Stromal cell of bone marrow (primary cell): ENCODE measurements around the gene LRP8.

Experiments used
- DNase-seq: peaks from one replicate; pipeline ENCODE4 v3.0.0-alpha.2; 2012; ENCODE audit warnings: low read depth

LRP8 gene

DNA sequence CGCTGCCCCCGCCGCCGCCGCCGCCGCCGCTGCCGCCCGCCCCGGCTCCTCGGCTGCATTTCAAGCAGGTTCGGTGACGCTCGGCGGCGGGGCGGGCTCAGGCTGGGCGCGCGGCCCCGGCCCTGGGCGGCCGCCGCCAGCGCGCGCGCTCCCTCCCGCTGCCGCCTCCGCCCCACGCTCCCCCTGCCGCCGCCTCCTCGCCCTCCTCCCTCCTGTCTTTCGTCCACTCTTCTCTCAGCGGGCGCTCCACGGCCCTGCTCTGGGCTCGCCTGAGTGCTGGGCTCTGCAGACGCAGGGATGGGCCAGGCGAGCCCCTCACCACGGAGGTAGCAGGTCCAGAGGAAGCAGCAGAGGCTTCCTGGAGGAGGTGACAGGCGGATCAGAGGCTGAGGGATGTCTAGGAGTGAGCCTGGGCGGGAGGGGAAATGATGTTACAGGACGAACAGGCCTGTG is at the start of gene LRP8:
Gene LRP8, minus strand, starts transcription at position 62 of the 453 bp plus-strand sequence. CDS start 158 bp downstream, outside the sequence.
- peak; percentile 37 for DNase-seq

DNA sequence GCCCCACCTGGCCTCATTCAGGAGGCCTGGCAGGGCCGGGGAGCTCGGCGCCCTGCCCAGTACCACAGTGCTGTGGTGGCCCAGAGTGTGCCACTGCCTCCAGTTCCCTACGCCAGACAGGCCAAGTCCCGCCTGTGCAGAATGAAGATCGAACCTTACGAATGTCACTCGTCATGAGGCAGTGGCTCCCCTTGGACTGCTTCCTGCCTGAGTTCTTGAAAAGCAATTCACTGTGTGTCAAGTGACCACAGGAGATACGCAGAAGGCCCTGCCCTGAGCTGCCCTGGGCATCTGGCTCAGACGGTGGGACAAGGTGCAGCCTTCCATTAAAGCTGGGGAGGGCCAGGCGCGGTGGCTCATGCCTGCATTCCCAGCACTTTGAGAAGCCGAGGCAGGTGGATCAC is 49.6 kb upstream of the LRP8 start:
- DNase-seq: no peak

DNA sequence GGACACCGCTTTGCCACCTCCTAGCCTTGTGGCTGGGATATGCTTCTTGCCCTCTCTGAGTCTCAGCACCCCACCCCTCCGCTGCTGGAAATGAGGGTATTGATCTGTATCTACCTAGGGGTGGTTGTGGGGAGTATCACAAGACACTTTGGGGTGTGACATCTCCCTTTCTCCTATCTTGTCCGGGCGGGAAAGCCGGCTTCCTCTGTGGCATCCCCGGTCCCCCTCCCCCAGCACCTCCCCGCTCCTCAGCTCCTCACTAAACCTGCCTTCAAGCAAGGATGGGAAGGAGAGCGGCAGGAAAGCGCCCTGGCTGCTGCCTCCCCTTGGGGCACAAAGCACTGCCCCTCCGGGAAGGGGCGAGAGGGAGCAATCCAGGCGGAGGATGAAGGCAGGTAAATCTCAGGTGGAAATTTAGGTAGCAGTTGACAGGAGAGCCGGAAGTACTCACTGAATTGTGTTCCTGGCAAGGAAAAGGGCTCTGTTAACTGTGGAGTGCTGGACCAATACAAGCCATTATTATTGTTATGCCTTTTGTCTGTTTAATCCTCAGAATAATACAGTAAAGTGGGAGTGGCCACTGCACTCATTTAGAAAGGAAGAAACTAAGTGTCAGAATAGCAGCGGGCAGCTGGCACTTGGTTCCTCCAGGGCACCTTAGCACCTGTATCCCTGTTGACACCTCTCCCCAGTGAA is 49.0 kb upstream of the LRP8 start:
- no peak for DNase-seq

DNA sequence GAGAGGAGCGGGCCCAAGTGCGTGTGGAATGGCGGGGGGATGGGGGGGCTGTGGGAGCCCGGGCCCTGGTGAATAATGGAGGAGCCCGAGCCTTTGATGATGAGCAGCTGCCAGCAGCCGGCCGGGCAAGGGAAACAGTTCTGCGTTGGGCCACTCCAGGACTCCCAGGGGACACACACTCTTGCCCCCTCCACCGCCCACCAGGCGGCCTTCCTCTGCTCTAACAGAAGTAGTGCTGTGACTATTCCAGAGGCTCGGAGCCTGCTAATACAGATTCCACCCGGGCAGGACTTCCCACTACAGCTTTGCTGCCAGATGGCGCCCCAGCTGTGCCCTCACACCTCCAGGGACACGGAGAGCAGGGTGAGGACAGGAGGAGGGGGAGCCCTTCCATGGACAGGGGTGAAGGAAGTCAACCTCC is 48.2 kb upstream of the LRP8 start:
- DNase-seq: no peak

DNA sequence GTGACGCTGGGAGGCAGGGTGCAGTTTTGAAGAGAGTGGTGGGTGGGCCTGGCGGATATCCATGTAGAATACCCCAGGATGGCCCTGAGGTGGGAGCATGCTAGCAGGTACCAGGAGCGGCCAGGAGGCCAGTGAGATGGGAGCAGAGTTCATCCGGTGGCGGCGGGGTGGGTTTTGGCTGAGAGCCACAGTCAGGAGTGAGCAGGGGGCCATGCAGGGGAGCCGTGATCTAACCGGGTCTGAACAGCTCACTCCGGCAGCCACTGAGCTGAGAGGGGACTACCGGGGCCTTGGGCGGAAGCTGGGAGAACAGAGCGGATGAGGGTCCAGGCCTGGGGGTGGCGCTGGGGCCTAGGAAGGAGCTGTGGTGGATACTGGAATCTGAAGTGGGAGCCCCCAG is 47.6 kb upstream of the LRP8 start:
- no peak for DNase-seq

DNA sequence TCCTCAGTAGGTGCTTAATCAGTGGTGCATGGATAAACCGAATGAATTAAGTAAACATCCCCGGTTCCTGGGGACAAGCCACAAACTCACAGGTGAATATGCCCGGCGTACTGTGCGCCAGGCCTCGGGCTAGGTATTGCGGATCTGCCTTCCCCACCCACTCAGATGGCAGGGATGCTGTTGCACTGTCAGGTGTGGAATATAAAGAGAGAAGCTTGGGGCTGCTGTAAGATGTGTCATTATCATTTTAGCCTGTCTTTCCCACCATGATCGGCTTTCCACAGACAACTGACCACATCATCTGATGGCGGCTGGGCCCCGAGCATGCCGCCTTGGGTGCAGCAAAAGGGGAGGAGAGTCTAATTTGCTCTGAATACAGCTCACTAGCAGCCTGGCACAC is 45.4 kb upstream of the LRP8 start:
- no peak for DNase-seq

DNA sequence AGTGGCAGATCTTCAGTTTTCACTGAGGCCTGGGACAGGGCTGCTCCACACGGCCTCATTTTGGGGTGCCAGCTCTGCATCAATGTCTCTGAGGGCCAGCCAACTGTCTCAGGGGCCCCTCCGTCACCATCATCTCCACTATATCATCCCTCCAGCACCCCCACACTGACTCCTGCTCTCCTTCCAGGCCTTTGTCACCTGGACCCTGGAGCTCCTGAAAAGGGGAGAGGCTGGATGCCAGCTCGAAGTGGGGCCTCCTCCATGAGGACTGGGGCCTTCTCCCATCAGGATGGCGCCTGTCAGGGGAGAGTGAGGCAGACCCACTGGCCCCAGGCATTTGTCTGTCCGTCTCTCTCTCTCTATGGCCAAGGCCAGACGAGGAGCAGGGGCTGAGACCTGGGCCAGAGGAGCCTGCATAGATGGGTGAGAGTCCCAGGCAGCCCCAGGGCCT is 44.7 kb upstream of the LRP8 start:
- no peak for DNase-seq

DNA sequence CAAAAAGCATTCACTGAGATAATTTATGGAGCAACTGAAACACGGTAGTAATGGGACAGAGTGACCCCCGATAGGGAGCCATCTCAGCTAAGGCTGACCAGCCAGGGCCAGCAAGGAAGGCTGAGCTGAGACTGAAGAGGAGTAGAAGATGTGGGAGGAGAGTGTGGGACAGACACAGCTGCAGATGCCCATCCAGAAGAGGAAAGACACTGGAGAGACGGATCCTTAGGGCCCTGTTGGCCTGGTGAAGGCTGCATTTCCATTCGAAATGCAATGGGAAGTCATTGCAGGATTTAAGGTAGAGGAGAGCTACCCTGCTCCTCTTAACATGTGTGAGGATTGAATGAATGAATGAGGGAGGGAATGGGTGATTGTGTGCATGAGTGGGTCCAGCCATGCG is 44.0 kb upstream of the LRP8 start:
- no peak for DNase-seq

DNA sequence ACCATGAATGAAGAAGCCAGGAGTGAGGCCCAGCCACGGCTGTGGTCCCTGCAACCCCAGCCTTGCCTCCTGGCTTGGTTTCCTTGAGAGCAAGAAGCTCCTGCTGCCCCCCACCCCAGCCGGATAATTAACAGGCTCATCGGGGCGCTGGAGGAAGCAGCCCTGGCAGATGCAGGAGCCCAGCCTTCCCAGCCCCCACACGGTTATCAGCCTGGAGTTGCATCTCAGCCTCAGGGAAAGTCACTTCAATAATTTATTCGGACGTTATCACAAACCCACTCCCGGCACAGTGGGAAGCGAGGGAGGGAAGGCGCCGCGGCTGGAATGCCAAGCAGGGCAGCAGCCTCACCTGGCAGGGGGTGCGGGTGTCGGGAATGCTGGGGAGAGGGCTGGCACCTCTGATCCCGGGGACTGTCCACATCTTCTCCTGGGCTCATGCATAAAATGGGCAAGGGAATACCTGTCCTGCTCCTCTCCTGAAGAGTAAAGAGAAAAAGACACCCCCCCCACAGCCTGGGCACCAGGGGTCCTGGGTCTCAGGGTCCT is 43.3 kb upstream of the LRP8 start:
- no peak for DNase-seq

DNA sequence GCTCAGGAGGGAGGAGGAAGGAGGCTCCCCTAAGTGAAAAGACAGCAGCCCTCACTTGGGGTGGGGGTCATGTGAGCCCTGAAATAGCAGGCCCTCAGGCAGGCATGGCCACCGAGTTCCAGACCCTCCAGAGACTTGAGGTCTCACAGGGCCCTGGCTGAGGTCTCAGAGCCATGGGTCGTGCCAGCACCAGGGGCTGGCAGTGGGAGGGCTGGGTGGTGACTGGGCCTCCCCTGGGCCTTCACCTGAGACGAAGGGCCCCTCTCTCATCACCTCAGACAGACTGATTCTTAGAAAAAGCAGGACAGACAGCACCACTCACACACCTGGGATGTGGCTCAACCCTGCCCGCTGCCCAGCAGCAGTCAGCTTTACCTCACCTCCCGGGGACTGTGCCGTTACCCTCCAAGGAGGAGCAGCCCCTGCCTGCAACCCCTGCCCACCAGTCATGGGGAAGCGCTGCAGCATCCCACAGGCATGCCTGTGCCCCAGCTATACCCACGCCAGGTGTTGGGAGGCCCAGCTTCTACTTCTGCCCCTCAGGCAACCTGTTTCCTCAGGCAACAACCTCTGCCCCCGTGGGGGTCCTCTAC is 42.6 kb upstream of the LRP8 start:
- no peak for DNase-seq

DNA sequence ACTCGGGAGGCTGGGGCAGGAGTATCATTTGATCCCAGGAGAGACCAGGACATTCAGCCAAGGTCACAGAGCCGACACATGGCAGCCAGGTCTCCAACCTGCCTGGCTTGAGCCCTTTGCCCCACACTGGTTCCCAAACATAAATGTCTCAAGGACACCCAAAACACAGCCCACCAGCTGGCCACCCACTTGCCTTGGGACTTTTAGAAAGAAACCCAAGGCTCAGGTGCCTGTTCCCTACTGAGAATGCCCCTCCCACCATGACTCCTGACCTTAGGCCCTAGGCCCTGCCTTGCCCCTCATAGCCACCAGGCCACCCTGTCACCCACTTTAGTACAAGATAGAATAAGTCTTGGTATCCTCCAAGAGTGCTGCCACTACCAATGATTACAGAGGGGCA is 41.9 kb upstream of the LRP8 start:
- no peak for DNase-seq

DNA sequence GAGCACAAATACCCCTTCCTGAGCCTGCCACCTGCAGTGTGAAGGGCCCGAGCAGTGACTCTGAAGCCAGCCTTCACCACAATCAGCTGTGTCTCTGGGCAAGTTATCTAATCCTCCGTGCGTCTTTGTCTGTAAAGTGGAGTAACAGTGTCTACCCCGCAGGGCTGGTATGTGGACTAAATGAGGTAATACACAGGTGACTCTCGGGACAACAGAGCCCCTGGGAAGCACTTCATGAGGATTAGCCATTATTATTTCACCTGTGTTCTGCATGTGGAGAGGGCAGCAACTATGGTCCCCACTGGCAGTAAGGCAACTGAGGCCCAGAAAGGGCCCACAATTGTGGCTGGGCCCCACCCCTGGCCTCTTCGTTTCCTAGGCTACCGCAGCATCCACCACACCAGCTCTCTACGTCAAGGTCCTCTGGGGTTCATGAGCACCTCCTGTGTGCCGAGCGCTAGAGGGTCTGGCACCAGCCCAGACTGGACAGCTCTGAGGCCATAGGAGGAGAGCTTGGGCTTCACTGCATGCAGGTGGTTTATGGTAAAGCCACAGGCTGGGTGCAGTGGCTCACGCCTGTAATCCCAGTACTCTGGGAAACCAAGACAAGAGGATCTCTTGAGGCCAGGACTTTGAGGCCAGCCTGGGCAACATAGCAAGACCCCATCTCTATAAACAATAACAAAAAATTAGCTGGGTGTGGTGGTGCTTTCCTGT is 41.3 kb upstream of the LRP8 start:
- no peak for DNase-seq

DNA sequence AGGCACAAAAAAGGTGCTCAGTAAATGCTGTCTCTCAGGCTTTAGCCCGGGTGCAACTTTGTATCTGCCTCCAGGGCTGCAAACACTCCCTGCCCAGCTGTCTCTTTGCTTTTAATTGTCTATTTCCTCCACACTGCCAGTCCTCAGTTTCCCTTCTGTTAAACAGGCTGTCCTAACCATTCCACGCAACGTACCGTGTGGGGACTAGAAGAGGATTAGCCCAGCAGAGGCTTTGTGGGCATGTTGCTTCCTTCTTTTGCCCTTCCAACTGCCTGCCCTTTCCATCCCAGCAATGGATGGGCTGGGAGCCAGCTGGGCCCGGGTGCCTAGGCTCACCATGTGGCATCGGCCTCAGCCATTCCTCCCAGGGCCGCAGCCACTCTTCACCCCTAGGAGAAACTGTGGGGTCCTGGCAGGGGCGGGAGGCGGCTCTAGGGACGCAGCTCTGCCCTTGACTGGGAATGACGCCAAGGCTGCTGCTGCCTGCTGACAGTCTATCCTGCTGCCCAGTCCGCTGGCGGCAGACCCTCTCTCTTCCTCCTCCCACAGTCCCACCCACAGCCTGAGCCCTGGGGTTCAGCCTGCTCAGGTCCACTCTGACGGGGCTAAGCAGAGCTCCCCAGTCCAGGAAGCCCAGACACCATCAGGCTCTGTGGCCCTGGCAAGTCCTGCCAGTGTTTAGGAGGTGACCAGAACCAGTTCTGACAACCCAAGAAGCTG is 40.6 kb upstream of the LRP8 start:
- DNase-seq: no peak

DNA sequence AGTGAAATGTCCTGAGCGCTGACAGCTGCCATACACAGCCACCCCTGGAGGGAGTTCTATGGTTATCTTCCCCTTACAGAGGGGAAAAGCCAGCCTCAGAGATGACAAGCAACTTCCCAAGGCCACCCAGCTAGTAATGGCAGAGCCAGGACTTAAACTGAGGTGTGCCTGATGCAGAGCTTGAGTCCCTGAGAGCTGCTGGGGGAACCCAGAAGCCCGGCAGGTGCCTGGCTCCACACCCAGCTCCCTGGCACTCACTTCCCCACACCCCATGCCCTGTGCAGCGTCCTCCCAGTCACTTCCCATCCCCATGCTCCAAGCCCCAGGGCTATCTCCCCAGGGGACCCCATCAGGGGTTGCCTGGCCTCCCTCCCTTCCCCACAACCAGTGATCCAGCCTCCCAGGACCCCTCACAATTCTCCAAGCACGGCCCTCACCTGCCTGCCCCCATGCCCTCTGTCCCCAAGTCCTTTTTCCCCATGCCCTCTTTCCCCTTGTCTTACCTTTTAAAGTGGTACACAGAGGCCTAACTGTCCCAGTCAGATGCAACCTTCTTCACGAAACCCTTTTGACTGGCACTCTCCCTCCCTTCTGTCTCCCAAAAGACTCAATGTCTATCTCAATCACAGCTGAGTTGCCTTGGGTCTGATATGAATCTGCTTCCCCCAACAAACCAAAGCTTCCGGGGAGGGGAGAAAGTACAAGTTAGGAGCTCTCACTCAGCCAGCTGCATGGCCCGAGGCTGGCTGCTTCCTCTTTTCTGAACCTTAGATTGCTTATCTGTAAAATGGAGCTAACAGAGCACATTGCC is 39.8 kb upstream of the LRP8 start:
- DNase-seq: no peak

DNA sequence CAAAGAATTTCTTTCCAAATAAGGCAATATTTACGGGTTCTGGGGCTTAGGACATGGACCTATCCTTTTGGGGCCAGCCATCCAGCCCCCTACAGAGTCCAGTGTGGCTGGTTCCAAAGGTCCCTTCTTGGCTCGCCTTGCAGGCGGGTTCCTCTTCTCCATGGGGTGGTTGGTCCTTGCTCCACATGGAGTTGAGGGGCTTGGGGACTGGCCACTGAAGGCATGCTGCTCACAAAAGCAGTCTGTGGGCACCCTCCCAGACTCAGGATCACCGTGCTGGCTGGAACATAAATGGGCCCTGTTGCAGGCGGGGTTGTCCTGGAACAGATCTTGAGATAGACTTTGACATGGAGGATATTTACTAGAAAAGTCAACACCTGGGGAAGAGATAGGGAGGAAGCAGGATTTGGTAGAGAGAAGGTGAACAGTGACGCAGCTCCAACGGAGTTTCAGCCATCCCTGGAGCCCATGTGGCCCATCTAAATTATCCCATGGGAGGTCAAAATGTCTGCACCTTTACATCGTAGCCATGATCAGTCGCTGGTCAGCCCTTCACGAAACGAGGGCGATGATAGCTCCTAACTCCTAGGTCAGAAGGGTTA is 39.1 kb upstream of the LRP8 start:
- DNase-seq: no peak

DNA sequence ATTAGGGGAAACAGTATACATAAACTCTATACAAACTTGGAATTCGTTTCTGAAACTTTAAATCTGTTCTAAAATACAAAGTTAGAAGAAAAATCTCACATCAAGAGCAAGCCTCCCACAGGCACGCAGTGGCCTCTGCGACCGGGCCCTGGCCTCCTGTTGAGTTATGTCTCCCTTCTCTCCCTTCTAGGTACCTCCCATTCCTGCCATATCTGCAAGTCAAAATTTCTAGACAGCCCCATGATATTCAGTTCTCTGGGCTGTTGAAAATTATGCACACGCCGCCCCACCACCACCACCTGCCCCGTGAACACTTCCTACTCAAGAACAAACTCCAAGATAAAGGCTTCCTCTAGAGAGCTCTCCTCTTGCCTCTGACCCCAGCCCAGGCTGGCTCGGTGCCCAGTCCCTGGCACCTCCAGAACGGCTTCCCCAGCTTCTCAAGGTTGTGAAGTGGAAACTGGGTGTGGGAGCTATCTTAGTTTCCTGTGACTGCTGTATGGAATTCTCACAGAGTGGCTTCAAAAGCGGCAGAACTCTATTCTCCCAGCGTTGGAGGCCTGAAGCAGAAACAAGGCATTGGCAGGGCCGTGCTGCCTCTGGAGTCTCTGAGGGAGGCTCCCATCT is 37.7 kb upstream of the LRP8 start:
- no peak for DNase-seq

DNA sequence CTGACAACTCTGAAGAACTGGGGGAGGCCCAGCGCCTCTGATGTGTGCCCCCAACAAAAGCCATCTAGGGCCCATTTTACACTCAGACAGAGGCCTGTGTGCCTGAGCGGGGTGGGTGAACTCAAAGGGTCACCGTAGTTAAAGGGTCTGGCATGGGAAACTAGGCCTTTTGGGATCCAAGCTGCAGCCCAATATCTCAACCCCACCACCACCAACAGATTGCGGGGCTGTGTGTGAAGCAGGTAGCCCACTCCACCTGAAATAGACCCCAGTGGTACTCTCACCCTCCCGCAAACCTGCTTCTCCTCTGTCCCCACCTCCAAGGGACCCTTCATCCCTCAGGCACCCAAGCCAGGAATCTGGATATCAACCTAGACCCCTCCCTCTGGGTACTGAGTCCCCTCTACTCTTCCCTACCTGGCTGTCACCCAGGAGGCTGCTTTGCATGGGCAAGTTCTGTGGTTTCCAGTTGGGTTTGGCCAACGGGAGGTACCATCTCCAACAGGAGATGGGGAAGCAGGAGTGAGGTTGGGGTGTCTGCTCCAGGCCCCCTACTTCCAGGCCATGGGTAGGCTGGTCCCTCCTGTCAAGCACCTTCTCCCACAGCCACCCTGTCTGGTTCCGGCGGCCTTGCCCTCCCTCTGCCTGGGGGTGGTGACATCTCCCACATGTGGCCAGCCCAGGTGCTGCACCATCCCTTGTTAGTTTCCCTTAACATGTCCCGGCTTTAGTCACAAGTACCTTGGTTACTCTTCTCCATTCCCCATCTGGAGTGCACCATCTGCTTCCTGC is 35.2 kb upstream of the LRP8 start:
- DNase-seq: no peak

DNA sequence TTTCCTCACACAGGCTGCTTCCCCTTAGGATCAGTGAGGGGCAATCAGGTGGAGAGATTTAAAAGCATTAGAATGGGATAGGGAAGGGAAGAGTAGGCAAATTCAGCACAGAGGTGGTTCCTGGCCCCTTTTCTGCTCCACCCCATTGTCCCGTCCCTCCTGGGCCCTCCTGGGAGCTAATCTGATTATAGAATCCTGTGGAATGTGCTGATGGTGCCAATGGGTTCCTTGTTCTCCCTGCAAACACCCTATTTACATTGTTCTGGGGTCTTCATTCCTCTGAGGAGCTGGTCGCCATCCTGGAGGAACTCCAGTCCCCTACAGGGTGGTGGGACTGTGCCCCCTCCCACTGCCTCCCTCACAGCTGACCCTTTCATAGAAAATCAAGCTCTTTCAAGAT is 34.4 kb upstream of the LRP8 start:
- no peak for DNase-seq

DNA sequence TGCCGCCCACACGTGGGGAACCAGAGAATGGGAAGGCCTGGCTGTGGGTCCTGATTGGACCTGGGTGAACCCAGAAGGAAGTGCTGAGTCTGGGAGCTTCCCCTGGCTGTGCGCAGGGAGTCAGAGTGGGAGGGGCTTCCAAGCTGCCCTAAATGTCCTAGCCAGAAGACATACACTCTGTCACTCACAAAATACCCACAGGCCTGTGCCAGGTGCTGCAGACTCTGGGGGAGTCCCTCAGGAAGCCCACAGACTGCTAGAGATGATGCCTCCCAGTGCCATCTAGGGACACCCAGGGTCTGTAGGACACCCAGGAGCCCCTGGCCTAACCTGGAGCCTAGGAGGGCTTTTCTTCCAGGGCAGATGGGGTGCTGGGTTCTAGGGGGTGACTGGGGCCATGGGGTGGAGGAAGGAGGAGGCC is 33.7 kb upstream of the LRP8 start:
- no peak for DNase-seq

DNA sequence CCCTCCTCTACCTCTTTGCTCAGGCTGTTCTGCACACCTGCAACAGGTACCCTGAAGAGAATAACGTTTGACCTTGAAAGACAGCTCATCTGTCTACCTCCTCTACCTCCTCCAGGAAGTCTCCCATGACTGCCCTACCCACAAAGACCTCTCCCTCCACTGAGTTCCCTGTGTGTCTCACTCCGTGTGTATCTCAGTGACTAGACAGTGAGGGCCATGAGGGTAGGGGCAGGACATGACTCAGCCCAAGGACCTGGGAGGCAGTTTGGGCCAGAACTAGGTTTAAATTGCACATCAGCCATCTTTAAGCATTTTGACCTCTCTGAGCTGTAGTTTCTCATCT is 32.0 kb upstream of the LRP8 start:
- no peak for DNase-seq
